ENCODE results near the gene ACTR8.

Gene ACTR8

DNA sequence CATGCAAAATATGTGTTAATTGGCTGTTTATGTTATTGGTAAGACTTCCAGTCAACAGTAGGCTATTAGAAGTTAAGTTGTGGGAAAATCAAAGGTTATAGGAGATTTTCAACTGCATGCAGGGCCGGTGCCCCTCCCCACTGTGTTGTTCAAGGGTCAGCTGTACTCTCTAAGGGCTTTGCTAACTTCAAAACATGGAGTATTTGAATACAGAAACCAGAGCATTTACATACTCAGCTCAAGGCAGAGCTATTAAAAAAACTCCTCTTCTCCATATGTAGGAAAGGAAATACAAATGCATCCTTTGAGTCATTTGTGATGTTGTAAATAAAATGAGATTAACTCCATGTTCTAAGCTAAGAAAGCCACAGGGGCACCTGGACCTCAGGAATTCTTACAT, 18.8 kb downstream of the ACTR8 start:
- DNase-seq (ENCODE audit: low read depth) = no peak

DNA sequence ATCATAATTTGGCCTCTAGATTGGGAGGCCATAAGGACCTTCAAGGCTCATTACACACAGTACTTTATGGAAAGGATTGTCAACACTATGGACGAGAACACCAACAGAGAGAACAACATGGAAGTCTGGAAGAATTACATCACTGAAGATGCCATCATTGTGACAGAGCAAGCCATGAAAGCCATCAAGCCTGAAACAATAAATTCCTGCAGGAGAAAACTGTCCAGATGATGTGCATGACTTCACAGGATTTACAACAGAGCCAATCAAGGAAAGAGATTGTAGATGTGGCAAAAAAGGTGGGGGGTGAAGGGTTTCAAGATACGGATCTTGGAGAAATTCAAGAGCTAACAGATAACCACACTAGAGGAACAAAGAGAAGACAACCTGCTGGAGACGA, 19.7 kb downstream of the ACTR8 start:
- DNase-seq (ENCODE audit: low read depth) = no peak

DNA sequence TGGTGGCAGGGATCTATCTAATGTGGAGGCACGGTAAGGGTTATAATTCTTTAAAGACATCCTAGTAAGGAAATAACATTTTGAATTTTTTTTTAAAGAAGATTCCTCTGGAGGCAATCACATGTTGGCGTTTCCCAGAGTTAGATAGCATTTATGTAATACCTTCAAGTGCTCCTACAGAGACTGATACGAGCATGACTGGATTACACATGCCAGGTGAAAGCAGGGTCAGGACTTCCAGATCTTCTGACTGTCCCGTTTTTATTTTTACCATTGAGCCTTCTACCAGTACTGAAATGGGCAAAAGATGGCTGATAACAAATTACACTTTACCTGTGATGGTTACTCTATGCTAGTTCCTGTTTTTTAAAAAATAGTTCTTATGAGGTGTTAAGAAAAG, 21.8 kb downstream of the ACTR8 start:
- no peak for DNase-seq (ENCODE audit: low read depth)

DNA sequence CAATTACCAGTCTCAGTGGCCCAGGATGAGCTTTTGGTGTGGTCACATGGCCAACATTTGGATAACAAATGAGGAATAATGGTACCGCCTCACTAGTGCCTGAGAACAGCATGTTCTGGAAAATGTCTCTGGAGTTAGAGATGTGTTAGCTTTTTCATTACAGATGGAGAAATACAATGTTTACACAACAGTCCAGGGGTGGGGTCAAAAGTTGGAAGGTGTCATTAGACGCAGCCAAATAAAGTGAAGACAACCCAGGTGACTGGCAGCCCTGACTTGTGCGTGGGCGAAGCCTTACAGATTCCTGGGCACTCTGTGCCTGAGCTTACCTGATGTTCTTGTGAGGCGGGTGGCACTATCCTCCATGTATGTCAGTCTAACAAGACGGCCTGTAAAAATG, 22.8 kb downstream of the ACTR8 start:
- DNase-seq (ENCODE audit: low read depth) = no peak

DNA sequence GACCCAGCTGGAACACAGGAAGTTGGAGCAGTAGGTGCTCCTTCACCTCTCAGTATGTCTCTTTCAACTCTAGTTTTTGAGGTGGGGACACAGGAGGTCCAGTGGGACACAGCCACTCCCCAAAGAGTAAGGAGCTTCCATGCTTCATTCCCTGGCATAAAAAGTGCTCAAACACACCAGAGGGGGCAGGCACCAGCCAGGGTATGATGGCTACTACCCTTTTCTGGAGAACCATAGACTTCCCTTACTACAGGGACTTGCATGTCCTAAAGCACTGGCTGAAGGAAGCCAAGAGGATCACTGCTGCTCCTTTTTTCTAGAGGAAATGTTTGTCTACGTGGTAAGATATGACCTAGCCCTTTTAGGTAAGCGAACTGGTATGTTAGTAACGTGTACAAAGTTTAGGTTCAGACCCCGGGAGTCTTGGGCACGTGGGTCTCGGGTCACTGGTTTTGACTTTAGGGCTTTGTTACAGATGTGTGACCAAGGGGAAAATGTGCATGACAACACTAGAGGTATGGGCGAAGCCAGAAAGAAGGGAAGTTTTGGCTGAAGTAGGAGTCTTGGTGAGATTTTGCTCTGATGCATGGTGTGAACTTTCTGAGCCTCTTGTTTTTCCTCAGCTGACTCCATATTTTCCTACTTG, 23.7 kb downstream of the ACTR8 start:
- no peak for DNase-seq (ENCODE audit: low read depth)

DNA sequence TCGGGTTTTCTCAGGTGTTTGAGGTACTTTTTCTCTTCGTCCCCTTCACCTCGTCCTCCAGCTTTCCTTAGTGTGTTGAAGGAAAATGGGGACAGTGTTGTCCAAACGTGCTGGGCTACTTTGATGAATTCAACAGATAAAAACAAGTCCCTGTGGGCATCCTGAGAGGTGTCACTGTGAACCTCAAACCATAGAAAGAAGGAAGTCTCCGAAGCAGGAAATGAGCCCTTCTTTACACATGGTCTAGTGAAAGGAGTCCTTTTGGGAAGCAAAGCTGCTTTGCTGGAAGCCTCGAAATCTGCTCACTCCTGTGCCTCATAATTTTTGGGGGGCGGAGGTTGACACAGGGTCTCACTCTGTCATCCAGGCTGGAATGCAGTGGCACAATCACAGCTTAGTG, 25.0 kb downstream of the ACTR8 start:
- DNase-seq (ENCODE audit: low read depth) = no peak

DNA sequence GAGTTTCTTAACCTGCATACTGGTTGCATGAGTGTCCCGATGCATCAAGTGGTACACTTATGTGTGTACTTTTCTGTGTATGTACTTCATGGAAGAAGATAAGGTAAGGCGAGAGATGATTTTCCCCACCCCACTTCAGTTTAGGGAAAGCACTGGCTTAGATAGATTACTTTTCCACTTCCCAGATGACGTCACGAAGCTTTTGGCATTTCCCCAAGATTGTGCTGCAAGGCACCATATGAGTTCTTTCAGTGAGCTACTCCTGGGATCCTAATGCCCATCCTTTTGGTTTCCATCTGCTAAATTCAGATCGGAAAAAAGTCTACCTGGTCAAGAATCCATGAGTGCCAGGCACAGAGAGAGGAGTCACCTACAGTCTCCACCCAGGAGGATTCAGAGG, 31.1 kb downstream of the ACTR8 start:
- no peak for DNase-seq (ENCODE audit: low read depth)

DNA sequence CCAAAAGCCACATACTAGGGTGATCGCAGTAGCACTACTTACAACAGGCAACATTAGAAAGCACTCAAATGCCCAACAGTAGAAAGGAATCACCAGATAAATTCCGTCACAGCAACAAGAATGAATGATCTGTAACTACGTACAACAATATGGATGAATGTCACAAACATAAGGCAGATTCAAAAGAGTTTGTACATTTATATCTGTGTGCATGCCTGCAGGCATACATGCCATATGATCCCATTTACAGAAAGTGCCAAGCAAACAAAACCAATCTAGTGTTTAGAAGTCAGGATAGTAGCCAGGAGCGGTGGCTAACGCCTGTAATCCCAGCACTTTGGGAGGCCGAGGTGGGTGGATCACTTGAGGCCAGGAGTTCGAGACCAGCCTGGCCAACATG, 32.0 kb downstream of the ACTR8 start:
- DNase-seq (ENCODE audit: low read depth) = no peak

DNA sequence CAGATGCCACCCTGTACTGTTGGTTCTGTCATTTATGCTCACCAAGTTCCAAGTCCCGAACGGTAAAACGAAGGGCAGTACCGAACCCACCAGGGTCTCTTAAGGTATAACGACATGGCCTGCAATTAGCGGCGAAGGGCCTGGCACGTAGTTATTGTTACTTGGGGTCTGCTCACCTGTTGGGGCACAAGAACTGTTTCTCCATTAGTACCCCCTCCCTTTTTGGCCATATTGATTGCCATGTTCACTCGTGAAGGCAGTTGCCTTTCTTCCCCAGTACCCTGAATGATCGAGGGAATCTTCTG, 35.1 kb downstream of the ACTR8 start:
- no peak for DNase-seq (ENCODE audit: low read depth)

DNA sequence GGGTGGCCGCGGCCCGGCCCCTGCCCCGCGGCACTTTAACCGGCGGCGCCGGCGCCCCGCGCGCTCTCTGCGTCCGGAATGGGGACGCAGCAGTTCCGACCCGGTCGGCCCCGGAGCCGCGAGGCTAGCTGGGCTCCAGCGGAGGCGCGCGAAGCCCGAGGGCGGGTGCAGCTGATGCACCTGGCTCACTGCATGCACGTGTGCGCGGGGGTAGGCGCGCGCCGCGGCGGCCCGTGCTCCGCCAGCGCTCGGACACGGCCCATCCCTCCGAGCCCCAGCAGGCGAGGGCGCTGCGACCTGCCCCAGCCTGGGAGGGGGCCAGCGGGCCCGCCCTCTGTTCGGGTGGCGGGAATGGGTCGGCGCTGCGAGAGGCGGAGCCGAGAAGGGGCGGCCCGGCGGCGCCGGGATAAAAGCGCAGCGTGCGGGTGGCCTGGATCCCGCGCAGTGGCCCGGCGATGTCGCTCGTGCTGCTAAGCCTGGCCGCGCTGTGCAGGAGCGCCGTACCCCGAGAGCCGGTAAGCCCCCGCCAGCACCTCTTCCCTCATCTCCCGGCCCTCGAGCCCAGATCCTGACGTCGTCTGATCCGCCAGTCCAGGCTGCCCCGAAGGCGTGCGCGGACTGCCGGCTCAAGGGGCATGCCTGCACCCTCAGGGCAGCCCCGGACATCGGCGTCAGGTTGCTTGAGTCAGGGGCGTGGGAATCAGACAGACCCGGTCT, 35.7 kb downstream of the ACTR8 start, which contains the start of the genes CHDH and IL17RB:
Gene CHDH, minus strand, starts transcription at position 286 of the 717 bp plus-strand sequence. CDS start 22,411 bp downstream, outside the sequence.
Gene IL17RB, plus strand, starts transcription at position 435 of the 717 bp plus-strand sequence. Its CDS starts 21 bp downstream, at position 456.
- no peak for DNase-seq (ENCODE audit: low read depth)

DNA sequence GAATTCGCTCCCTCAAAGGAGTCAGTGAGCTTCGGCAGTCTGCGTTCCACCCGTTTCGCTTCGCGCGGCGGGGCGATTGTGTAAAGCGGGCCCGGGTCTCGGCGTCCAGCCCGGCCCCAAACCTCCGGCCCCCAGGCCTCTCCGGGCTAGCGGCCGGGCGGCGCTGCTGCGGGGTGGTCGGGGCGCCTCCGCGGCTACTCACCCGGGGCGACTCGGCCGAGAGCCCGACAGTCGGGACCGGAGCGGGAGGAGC, 36.1 kb downstream of the ACTR8 start:
- no peak for DNase-seq (ENCODE audit: low read depth)

DNA sequence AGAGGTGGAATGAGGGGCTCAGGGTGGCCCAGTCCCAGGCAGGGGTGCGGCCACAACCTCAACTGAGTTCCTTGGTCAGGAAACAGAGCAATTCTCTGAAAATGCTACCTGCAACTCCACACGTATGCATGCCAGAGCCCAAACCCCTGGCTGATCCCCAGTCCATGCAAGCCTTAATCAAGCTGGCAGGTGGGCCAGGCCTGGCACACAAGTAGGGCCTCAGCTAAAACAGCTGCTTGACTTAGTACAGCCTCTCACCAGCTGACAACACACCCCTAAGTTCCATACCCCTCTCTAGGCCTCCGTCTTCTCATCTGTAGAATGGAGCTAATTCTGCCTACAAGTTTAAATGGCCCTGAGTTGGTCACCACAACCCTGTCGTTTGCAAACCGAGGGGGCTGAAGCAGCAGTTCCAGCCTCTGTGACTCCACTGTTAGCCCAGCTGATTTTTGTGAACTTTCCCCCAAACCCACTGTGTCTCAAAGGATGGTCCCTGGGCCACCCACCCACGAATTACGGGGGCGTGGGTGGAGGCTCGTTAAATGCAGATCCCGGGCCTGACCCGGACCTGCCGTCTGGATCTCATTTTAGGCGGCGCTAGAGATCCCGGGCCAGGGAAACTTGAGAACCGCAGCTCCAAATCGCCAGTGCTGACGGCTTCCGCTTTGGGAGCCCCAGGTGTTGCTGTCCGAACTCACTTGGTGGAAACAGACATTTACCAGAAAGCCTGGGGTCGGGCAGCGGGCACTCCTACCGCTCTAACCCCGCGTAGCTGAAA, 36.7 kb downstream of the ACTR8 start:
- DNase-seq (ENCODE audit: low read depth) = no peak

DNA sequence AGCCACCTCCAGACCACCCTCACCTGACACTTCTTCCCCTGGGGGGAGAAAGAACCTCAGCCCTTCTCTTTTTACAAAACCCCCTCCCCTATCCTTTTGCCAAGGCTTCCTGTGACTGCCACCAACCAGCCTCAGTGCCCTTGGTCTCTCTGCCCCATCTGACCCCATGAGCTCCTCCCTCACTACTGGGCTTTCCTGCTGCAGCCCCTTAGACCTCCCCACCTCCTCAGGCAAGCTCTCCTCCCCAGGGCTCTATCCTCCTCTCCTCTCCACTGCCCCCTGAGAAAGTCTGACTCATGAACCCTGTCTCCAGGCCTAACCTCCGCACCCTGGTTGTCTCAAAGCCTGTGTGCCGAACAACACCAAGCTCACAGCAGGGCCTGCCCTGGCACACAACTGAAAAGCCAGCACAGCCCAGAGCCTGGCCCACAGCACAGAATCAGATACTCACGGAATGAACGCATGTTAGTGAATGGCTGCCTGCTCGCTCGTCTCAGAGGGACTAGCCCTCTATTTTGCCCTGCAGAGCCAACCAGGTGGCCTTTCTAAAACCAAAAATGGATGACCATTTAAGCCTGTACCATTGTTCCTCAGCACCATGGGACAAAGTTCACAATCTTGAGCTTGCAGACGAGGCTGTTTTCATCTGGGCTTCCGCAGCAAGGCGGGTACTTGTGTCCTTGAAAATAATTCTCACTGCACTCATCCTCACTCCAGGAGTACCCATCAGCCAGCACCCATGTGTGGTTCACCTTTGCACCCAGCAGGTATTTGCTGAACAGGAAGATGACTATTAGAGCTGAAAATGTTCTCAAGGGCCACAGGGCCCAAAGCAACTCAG, 37.5 kb downstream of the ACTR8 start:
- no peak for DNase-seq (ENCODE audit: low read depth)

DNA sequence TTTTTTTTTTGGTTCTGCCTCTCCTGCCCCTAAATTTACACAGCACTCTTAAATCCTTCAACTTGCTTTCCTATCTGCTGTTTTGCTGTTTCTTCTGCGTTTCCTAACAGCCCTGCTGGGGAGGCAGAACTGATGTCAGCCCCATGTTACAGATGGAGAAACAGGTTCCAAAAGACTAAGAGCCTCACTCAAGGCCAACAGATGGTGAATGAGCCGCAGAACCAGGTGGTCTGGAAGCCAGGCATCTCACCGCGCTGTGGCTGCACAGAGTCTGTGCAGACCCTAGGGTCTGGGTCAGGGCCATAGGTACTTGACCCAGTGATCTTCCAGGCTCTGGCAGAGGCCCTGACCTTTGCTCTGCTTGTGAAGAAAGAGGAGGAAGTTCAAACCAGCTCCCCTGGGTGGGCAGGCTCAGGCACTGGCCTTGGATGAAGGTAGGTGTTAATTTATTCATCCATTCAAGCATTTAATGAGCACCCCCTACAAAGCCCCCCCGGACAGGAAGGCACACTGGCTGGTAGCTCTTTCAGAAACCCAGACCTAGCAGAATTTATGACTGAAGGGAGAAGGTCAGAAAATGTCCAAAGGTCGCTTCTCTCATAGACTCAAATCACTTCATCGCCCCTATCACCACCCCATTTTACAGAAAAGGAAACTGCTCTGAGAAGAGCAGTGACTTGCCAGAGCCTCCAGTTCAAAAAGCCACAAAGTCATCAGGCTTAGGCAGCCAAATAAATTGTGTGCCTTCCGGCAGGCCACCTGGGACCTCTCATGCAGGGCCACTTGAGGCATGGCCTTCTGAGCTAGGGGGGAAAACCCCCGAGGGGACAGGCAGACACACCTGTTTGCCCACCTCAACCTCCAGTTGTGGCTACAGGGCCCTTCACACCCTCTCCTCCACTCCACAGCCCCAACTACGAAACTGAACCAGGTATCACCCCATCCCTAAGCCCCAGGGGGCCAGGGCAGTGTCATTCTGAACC, 38.5 kb downstream of the ACTR8 start:
- DNase-seq (ENCODE audit: low read depth) = no peak

DNA sequence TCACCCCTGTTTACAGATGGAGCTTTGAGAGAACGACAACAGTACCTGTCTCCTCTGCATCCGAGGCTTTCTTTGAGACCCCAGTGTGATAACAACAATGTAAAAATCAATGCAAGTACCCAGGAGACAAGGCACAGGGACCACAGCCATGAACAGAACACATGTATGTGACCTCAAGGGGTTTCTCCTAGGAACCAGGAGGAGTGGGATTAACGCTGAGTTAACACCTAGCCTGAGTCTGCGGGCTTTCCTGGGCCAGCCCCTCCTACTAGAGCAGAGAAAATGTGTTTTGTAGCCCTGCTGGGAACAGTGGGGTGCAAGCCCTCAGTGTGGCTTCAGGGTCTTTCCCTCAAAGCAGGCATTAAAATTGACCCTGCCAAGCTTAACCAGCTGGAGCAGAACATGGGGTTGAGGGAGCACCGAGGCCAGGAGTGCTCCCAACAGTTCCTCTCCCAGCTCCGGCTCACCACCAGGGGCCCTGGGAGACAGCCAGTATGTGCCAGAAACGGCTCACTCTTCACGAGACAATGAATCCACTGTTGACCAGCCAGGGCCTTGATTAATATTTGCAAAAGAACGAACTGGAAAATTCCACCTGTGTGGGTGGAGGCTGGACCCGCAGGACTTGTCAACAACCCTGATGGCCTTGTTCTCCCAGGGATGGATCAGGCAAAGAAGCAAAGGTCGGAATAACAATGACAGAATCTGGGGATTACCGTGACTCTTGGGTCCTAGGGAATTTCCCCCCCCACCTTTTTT, 39.3 kb downstream of the ACTR8 start:
- DNase-seq (ENCODE audit: low read depth) = no peak

DNA sequence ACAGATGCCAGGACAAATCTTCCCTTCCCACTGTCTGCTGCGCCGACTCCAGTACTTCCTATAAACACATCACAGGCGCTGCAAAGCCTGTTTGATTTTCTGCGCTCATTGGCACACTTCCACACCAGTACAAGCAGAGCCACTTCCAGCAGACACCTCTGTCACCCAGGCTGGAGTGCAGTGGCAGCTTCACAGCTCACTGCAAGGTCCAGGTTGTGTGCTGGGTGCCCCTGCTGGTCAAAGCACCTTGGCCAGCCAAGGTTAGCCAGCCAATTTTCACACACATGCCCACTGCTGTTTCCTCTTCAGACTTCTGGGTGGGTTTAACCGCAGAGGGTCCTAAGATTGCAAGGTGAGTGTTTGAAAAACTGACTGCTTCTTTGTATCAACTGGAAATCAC, 40.7 kb downstream of the ACTR8 start:
- no peak for DNase-seq (ENCODE audit: low read depth)

DNA sequence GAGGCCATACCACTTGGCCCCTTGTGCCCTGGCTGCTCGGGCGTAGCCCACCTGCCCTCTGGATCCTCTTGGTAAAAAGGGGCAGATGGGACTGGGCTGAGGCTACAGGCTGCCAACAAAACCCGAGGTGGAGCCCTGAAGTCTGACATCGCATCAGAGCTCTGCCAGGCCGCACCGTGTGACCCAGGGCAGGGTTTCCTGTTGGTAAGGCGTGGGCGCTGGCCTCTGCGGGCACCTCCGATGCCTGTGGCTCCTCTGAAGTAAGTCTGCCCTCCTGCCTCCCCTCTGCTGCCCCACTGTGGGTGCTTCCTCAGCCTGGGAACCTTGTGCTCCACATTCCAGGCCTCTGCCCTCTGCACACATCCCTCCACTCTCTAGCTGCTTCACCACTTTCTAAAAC, 44.6 kb downstream of the ACTR8 start:
- no peak for DNase-seq (ENCODE audit: low read depth)

DNA sequence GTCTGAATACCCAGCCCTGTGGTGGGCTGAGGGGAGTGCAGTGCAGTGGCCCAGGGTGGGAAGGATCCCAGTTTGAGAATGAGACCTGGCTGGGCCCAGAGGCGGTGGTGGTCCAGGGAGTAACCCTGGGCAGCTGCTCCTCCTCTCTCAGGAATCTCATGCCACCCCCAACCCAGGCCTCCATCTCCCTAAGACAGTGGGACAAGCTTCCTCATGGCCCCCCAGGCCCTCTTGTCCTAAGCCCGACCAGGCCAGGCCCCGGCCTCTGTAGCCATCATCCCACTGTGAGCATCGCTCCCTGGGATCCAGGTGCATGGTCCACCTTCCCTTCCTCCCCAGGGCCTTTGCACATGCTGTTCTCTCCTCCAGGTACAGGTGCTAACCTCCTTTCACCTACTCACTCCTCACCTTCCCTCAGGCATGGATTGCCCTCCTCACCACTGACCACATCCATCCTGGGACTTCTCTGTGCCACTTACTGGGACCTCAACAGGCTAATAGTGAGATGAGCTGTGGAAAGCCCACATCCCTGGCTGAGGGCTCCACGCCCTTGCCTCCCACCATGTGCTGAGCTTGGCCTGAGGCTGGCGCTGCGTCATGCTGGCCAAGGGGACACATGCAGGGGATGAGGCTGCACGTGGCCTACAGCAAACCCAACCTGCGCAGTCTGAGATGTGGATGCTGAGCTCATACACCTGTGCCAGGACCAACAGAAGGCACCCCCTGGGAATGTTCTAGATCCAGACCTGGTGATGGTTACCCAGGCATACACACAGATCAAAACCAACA, 45.7 kb downstream of the ACTR8 start:
- DNase-seq (ENCODE audit: low read depth) = no peak

DNA sequence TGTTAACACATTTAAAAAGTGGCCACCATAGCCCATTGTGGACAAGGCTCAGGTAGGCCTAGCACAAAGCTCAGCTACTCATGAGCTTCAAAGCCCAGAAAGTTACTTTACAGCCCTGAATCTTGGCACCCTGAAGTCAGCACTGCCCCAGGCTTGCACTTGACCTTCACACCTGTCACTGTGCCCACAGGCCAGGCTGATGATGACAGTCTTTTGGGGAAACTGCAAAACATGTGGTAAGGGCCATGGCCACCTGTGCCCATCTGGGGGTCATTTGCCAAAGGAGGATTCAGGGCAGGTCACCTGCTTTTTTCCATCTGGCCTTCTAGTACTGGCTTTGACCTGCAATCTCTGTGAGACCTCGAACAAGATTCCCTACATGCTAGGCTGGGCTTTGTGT, 46.7 kb downstream of the ACTR8 start:
- DNase-seq (ENCODE audit: low read depth) = no peak
